SK-N-SH treated with all-trans-retinoic acid at 6 μM for 48 hours (cell line): ENCODE data around the gene C5AR1.

ENCODE experiments used
- ATAC-seq: fragments of 200-7000 bp; cut with Tn5 transposase; 3 replicates; pipeline ENCODE4 v1.9.1; 2020; ENCODE audit warnings: mild to moderate bottlenecking, moderate library complexity
- CSRNP3 ChIP-seq: fragments of 250-450 bp; sonication (Bioruptor Pico); IDR thresholded peaks from 2 replicates; pipeline ENCODE4 v1.5.1; 2021; ENCODE audit warnings: mild to moderate bottlenecking, moderate library complexity
- GLIS3 ChIP-seq: fragments of 250-450 bp; sonication (Bioruptor Pico); IDR thresholded peaks from 2 replicates; pipeline ENCODE4 v1.5.0; 2020; ENCODE audit warnings: mild to moderate bottlenecking, moderate library complexity
- ISL1 ChIP-seq: fragments of 250-450 bp; sonication (Bioruptor Pico); IDR thresholded peaks from 2 replicates; pipeline ENCODE4 v2.1.2; 2022; ENCODE audit warnings: mild to moderate bottlenecking, moderate library complexity
- OSR1 ChIP-seq: fragments of 250-450 bp; sonication (Bioruptor Pico); IDR thresholded peaks from 2 replicates; pipeline ENCODE4 v1.8.0; 2022; ENCODE audit warnings: moderate library complexity, mild to moderate bottlenecking, inconsistent platforms
- PPARA ChIP-seq: fragments of 250-450 bp; sonication (Bioruptor Pico); IDR thresholded peaks from 2 replicates; pipeline ENCODE4 v1.5.0; 2020; ENCODE audit warnings: mild to moderate bottlenecking, borderline replicate concordance
- SNAI2 ChIP-seq: fragments of 250-450 bp; sonication (Bioruptor Pico); IDR thresholded peaks from 2 replicates; pipeline ENCODE4 v1.5.0; 2020; ENCODE audit warnings: mild to moderate bottlenecking, moderate library complexity
- TCF4 ChIP-seq: fragments of 250-450 bp; sonication (Bioruptor Pico); IDR thresholded peaks from 2 replicates; pipeline ENCODE4 v1.8.0; 2021; ENCODE audit warnings: mild to moderate bottlenecking, moderate library complexity, borderline replicate concordance
- TOX ChIP-seq: fragments of 250-450 bp; sonication (Bioruptor Pico); IDR thresholded peaks from 2 replicates; pipeline ENCODE4 v1.8.0; 2021; ENCODE audit warnings: mild to moderate bottlenecking, moderate library complexity, borderline replicate concordance
- TSHZ2 ChIP-seq: fragments of 250-450 bp; sonication (Bioruptor Pico); IDR thresholded peaks from 2 replicates; pipeline ENCODE4 v1.5.0; 2020; ENCODE audit warnings: mild to moderate bottlenecking, moderate library complexity
- ZFP3 ChIP-seq: fragments of 250-450 bp; sonication (Bioruptor Pico); IDR thresholded peaks from 2 replicates; pipeline ENCODE4 v1.5.0; 2020; ENCODE audit warnings: mild to moderate bottlenecking, moderate library complexity
- ZFP30 ChIP-seq: fragments of 450-650 bp; formaldehyde crosslinking; IDR thresholded peaks from 2 replicates; pipeline ENCODE4 v1.5.0; 2022; ENCODE audit warnings: mild to moderate bottlenecking, moderate library complexity
- ZNF565 ChIP-seq: fragments of 450-650 bp; formaldehyde crosslinking; conservative IDR thresholded peaks from 2 replicates; pipeline ENCODE4 v1.5.0; 2020; ENCODE audit warnings: low read depth, mild to moderate bottlenecking, moderate library complexity
- ZNF70 ChIP-seq: fragments of 450-650 bp; formaldehyde crosslinking; IDR thresholded peaks from 2 replicates; pipeline ENCODE4 v1.5.0; 2020; ENCODE audit warnings: mild to moderate bottlenecking, moderate library complexity
- ZNF8 ChIP-seq: fragments of 450-650 bp; formaldehyde crosslinking; IDR thresholded peaks from 2 replicates; pipeline ENCODE4 v1.5.0; 2020; ENCODE audit warnings: mild to moderate bottlenecking, moderate library complexity
- TF ChIP-seq, protein P1 (sequence below): fragments of 250-450 bp; sonication (Bioruptor Pico); IDR thresholded peaks from 2 replicates; pipeline ENCODE4 v1.8.0; 2021; ENCODE audit warnings: low read depth, mild to moderate bottlenecking, moderate library complexity, borderline replicate concordance
- TF ChIP-seq, protein P2 (sequence below): fragments of 250-450 bp; sonication (Bioruptor Pico); IDR thresholded peaks from 2 replicates; pipeline ENCODE4 v1.8.0; 2020; ENCODE audit warnings: mild to moderate bottlenecking, moderate library complexity, borderline replicate concordance

The C5AR1 gene

DNA sequence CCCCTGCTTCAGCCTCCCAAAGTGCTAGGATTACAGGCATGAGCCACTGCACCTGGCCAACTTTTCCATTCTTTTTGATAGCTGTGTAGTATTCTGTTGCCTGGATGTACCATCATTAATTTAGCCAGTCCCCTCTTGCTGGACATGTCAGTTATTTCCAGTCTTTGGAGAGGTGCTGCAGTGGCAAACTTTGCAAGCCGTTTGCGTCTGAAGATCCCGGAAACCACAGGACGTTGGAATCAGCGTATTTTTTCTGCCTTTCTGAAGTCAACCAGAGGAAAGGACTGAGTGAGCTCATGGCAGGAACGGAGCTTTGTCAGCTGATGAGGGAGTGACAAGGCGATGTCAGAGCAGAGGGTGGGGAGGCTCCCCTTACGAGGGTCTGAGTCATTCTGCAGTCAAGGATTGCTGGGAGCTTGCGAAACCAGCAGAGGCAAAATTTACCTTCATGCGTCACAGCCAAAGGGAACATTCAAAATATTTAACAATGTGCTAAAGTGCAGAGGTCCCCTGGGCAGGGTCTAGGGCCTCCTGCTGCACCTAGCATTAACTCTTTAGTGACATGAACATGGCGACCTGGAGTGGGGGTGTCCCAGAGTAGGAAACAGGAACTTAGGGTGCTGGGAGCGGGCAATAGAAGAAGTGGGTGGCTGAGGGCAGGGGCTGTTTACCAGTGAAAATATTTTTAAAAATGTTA is 5.6 kb downstream of the C5AR1 start:
- peak; percentile 78 for ATAC-seq
- TF ChIP-seq ZNF565 (CRISPR knock-in tag), result no peak
- no peak for TF ChIP-seq ZFP3 (CRISPR knock-in tag)
- TF ChIP-seq OSR1 (CRISPR knock-in tag), result no peak
- TF ChIP-seq TOX (CRISPR knock-in tag), result no peak
- peak; percentile 98 for TF ChIP-seq ZNF8 (CRISPR knock-in tag)
- no peak for TF ChIP-seq ZNF70 (CRISPR knock-in tag)
- TF ChIP-seq ZFP30 (CRISPR knock-in tag), result no peak

DNA sequence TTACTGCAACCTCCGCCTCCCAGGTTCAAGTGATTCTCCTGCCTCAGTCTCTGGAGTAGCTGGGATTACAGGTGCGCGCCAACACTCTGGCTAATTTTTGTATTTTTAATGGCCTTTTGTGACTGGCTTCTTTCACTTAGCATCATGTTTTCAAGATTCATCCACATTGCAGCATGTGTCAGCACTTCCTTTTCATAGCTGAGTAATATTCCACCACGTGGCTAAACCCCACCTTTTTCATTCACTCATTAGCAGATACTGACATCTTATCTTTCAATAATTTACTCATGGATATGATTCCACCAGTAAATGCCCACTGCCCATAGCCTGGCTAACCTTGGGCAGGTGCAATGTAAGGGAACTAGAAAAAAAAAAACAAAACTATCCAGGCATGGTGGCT is 6.9 kb downstream of the C5AR1 start:
- no peak for ATAC-seq
- TF ChIP-seq ZFP3 (CRISPR knock-in tag) (no peak), ISL1 (no peak), ZNF70 (CRISPR knock-in tag) (no peak), CSRNP3 (CRISPR knock-in tag) (no peak)

- no peak for TF ChIP-seq CSRNP3 (CRISPR knock-in tag)
- ATAC-seq, result no peak
Observed at GRCh38 chr19:47319923-47320871, 10.5 kb downstream of the C5AR1 start.

GRCh38 chr19:47321630-47322029 is 12.0 kb downstream of the C5AR1 start:
- no peak for TF ChIP-seq GLIS3 (CRISPR knock-in tag)
- TF ChIP-seq, protein P1, sequence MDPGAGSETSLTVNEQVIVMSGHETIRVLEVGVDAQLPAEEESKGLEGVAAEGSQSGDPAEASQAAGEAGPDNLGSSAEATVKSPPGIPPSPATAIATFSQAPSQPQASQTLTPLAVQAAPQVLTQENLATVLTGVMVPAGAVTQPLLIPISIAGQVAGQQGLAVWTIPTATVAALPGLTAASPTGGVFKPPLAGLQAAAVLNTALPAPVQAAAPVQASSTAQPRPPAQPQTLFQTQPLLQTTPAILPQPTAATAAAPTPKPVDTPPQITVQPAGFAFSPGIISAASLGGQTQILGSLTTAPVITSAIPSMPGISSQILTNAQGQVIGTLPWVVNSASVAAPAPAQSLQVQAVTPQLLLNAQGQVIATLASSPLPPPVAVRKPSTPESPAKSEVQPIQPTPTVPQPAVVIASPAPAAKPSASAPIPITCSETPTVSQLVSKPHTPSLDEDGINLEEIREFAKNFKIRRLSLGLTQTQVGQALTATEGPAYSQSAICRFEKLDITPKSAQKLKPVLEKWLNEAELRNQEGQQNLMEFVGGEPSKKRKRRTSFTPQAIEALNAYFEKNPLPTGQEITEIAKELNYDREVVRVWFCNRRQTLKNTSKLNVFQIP (CRISPR knock-in tag), result no peak
- TF ChIP-seq, protein P2, sequence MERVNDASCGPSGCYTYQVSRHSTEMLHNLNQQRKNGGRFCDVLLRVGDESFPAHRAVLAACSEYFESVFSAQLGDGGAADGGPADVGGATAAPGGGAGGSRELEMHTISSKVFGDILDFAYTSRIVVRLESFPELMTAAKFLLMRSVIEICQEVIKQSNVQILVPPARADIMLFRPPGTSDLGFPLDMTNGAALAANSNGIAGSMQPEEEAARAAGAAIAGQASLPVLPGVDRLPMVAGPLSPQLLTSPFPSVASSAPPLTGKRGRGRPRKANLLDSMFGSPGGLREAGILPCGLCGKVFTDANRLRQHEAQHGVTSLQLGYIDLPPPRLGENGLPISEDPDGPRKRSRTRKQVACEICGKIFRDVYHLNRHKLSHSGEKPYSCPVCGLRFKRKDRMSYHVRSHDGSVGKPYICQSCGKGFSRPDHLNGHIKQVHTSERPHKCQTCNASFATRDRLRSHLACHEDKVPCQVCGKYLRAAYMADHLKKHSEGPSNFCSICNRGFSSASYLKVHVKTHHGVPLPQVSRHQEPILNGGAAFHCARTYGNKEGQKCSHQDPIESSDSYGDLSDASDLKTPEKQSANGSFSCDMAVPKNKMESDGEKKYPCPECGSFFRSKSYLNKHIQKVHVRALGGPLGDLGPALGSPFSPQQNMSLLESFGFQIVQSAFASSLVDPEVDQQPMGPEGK (CRISPR knock-in tag), result no peak
- TF ChIP-seq ISL1, result no peak
- TF ChIP-seq ZFP30 (CRISPR knock-in tag), result no peak
- TF ChIP-seq SNAI2 (CRISPR knock-in tag), result no peak
- TF ChIP-seq TSHZ2, result no peak
- TF ChIP-seq ZNF70 (CRISPR knock-in tag), result no peak
- no peak for TF ChIP-seq ZFP3 (CRISPR knock-in tag)
- TF ChIP-seq TCF4 (CRISPR knock-in tag), result no peak
- TF ChIP-seq PPARA (CRISPR knock-in tag), result no peak
- no peak for ATAC-seq
